Lower leg skin (tissue), 4 donors: ENCODE data around the gene APEH. TPM values are rescaled to one million over a fixed set of nuclear protein-coding genes. Genes with fewer than 3 reads are reported as not detected.
A peak's percentile ranks its signal among the peaks of the same experiment; 100 is the strongest.

Source experiments
- DNase-seq, 2 donors: peaks; one replicate each; pipeline ENCODE4 v3.0.0-alpha.2; 2019; ENCODE audit warnings: low spot score in 2 of 2
- H3K4me3 ChIP-seq: fragments of 200-600 bp; sonication (generic); 2 replicates; pipeline ENCODE4 v1.5.1; 2017; ENCODE audit warnings: mild to moderate bottlenecking, low read depth; ENCODE audit not compliant: poor library complexity, severe bottlenecking
- POLR2A ChIP-seq, 2 donors: fragments of 450-650 bp; IDR thresholded peaks; one replicate each; pipeline ENCODE4 v1.6.1; 2016 to 2017; ENCODE audit warnings: antibody characterized with exemption in 2 of 2, mild to moderate bottlenecking in 1 of 2, moderate library complexity in 1 of 2
- WGBS, 2 donors: methylation state at CpG; one replicate each; pipeline ENCODE4 v1.1.5; 2018; 5-methylcytosine and 5-hydroxymethylcytosine counted together
- intact Hi-C: fragments of 100-400 bp; cut with DNase I; formaldehyde crosslinking; loops from one replicate; pipeline ENCODE4 v1.15.0; 2023; ENCODE audit warnings: low total_unique reads
- total RNA-seq, 4 donors: library from RNA; depleted of rRNA; stranded (reverse); fragments of >200 nt; gene quantifications; one replicate each; pipeline ENCODE4 v1.1.0, GENCODE V29; 2016
- TF ChIP-seq, protein P1 (sequence below), 3 donors: fragments of 450-650 bp; IDR thresholded peaks; one replicate each; pipeline ENCODE4 v1.5.1; 2016; ENCODE audit warnings: antibody characterized with exemption in 3 of 3, mild to moderate bottlenecking in 3 of 3, moderate library complexity in 2 of 3

APEH gene
- total RNA-seq, 4 donors from 2014 or later, result 73.8 to 92.4 (median 83.1) TPM

DNA sequence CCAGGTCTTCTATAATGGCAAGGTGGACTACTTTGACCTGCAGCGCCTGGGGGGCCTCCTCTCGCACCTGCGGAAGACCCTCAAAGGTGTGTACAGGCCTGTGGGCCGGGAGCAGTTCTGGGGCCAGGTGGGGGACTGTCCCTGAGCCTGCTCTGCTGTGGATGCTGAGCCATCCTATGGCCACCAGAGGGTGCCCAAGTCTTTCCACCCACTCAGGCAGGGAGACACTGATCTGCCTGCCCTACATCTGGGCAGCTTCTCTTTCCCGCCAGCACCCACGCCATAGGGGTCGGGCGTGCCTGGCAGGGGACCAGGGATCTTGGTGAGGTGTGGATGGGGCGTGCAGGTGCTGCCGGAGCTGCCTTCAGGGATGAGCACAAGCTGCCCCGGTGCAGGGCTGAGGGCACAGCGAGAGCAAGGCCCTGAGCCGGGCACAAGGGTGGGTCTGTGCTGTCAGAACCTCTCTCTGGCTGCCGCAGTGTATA is 29.3 kb downstream of the APEH start:
- H3K4me3 ChIP-seq, result no peak overlapping the region
- no peak for DNase-seq
- intact Hi-C loops, result loop anchor here (5.0 kb wide), 1 partner anchor 134 kb away; no protein-coding TSS in a partner anchor
- 41 to 42% methylated on average over 7 to 9 of the region's 14 CpGs for WGBS, 2 donors
- no peak for TF ChIP-seq POLR2A (IDR thresholded peaks at IDR 0.05)
- TF ChIP-seq, protein P1, sequence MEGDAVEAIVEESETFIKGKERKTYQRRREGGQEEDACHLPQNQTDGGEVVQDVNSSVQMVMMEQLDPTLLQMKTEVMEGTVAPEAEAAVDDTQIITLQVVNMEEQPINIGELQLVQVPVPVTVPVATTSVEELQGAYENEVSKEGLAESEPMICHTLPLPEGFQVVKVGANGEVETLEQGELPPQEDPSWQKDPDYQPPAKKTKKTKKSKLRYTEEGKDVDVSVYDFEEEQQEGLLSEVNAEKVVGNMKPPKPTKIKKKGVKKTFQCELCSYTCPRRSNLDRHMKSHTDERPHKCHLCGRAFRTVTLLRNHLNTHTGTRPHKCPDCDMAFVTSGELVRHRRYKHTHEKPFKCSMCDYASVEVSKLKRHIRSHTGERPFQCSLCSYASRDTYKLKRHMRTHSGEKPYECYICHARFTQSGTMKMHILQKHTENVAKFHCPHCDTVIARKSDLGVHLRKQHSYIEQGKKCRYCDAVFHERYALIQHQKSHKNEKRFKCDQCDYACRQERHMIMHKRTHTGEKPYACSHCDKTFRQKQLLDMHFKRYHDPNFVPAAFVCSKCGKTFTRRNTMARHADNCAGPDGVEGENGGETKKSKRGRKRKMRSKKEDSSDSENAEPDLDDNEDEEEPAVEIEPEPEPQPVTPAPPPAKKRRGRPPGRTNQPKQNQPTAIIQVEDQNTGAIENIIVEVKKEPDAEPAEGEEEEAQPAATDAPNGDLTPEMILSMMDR (IDR thresholded peaks at IDR 0.05), result peak in 1 of 3 donors; percentile 43

DNA sequence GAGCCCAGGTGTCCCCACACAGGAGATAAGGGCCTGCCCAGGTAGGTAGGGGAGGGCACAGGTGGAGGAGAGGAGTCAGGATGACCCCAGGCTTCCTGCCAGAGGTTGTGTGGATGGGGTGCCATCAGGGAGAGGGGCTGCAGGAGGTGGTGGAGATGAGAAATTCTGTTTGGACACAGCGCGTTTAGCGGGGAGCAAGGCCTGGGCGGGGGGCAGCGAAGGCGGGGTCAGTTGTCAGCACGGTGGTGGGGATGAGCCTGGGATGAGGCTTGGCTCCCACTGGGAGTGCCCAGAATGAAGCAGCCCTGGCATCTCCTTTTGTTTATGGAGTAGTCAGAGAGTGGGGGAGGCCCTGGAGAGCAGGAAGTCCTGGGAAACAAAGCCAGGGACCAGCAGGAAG is 29.8 kb downstream of the APEH start:
- WGBS, 2 donors, result 92 to 95% methylated on average over 7 of the region's 7 CpGs
- DNase-seq, result no peak
- H3K4me3 ChIP-seq, result no peak overlapping the region
- TF ChIP-seq POLR2A (IDR thresholded peaks at IDR 0.05), result no peak
- TF ChIP-seq, protein P1 (IDR thresholded peaks at IDR 0.05), result no peak
- intact Hi-C loops, result loop anchor here (5.0 kb wide), 1 partner anchor 133 kb away; no protein-coding TSS in a partner anchor

DNA sequence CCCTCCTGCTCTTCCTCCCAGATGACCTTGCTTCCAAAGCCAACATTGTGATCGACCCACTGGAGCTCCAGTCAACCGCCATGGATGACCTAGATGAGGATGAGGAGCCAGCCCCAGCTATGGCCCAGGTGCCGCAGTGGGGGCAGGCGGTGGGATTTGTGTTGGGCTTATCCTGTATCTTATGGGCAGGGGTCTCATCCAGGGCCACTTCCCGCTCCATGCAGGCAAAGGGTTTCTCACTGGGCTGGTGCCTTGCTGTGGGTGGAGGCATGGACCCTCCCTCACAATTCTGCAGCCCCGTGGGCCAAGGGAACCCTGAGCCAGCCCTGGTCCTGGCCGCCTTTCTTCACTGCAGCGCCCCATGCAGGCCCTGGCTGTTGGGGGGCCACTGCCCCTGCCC is 30.5 kb downstream of the APEH start:
- DNase-seq, result no peak
- no peak overlapping the region for H3K4me3 ChIP-seq
- 91 to 95% methylated on average over 4 to 8 of the region's 8 CpGs for WGBS, 2 donors
- intact Hi-C loops, result loop anchor here (5.0 kb wide), 1 partner anchor 133 kb away; no protein-coding TSS in a partner anchor
- TF ChIP-seq, protein P1 (IDR thresholded peaks at IDR 0.05), result no peak
- TF ChIP-seq POLR2A (IDR thresholded peaks at IDR 0.05), result no peak

DNA sequence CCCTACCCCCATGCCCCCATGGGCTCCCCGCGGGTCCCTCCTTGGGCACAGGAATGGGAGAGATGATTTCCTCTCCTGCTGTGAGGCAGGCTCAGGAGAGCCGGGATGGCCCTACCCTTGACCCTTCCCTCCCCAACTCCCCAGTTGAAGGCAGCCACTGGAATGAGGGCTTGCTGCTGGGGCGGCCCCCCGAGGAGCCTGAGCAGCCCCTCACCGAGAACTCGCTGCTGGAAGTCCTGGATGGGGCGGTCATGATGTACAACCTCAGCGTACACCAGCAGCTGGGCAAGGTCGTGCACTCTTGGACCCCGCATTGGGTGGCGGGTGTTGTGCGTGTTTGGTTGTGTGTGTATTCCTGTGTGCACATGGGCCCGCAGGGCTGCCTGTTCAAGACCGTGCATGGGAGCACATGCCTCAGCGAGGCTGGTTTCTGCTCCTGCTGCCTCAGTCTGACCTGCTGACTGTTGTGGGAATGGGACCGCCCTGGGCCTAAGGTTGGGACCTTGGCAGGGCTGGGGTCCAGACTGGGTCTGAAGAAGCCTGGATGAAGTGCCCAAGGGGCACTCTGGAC is 31.3 kb downstream of the APEH start:
- WGBS, 2 donors, result 90 to 93% methylated on average over 16 to 17 of the region's 17 CpGs
- TF ChIP-seq, protein P1 (IDR thresholded peaks at IDR 0.05), result no peak
- intact Hi-C loops, result no loop called here
- no peak for DNase-seq
- no peak overlapping the region for H3K4me3 ChIP-seq

DNA sequence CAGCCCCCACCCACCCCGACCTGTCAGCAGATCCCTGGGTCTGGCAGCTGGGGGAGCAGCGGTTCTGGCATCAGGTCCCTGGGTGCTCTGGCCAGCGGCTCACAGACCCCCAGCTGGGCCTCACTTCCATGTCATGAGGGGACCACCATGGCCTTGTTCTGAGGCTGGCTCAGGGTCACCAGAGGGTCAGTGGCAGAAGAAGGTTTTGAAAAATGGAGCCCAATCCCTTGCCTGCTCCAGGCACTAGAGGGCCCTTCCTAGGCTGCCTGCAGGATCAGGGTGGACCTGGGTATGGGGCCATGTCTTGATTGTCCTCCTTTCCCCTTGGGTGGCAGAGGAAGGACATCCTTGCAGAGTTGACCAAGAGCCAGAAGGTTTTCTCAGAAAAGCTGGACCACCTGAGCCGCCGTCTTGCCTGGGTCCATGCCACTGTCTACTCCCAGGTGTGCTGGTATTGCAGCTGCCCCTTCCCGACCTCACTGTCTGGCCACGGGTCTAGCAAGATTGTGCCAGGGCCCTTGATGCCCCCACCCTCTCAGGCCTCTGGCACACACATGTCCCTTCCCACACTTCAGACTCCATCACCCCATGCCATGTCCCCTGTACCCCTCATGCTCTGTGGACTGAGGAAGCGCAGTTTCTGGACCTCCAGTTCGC is 32.4 kb downstream of the APEH start:
- intact Hi-C loops, result no loop called here
- no peak overlapping the region for H3K4me3 ChIP-seq
- 86 to 90% methylated on average over 9 of the region's 9 CpGs for WGBS, 2 donors
- TF ChIP-seq POLR2A (IDR thresholded peaks at IDR 0.05), result no peak
- TF ChIP-seq, protein P1 (IDR thresholded peaks at IDR 0.05), result no peak
- no peak for DNase-seq
